ENCODE results near the gene RFX2.

Gene RFX2

DNA sequence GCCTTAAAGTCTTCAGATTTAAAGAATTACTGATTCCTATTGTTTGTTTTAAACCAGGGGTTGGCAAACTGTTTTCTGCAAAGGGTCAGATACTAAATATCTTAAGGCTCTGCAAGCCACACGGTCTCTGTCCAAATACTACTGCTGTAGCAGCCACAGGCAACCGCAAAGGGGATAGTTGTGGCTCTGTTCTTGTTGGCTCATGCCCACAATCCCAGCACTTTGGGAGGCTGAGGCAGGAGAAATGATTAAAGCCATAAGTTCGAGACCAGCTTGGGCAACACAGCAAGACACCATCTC, 154.7 kb downstream of the RFX2 start:
- DNase-seq (ENCODE audit: low read depth): peak; percentile 82

DNA sequence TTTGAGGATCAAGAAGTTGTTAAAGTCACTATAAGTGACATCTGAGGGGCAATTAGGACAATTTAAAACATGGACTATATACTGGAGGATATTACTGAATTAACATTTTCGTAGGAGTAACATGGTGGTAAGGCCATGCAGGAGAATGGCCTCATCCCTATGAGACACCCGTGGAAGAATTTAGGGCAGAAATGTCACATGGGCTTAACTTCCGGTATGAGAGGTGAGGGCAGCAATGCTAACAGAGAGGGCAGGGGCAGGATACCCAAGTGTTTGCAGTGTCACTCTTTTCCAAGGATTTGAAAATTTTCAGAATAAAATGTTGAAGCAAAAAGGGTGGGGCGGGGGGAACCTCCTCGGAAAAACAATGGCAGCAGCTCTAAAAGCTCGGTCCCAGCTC, 156.0 kb downstream of the RFX2 start:
- peak; percentile 21 for DNase-seq (ENCODE audit: low read depth)

DNA sequence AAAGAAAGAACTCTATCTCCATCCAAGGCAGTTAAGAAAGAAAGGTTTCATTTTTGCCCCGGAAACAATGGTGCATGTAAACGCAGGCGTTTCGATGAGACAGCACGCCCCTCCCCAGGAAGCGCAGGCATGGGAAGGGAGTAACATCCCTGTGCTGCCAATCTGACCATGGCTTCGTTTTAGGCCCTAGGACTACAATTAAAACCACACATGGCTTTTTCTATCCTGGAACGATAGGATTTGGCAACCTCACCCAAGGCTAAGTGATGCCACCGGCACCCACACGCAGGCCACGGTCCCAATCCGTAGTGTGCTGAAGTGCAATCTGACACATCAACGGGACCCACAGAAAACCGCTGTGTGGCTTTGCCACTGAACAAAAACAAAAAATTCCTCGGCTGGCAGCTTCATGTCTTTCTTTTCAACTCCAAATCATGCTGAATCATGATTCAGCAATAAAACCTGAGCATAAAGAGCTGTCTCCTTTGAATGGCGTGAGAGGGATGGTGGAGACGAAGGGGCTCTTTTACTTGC, 156.6 kb downstream of the RFX2 start:
- DNase-seq (ENCODE audit: low read depth): peak; percentile 78

DNA sequence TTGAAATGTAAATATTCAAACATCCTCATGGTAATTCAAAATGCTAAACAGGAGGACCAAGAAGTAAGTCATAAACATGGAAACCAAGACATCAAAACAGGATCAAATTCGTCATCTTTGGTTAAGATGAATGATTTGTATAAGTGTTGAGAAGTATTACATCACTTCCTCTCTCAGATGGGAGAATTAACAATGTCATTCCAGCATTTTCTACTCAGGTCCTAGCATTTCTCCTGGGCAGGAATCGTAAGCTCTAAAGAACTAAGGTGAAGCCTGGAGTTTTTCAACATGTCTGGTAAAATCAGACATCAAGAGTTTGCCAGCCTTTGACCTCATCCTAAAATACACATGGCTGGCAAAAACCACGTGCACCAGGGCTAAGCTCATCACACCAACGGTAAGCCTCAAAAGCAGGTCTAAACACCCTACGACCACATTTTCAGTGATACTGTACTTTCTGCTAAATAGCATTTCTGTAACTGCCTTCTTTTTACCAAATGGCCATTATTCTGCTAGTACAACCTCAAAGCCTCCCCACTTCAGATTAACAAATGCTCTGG, 157.2 kb downstream of the RFX2 start:
- peak; percentile 61 for DNase-seq (ENCODE audit: low read depth)

DNA sequence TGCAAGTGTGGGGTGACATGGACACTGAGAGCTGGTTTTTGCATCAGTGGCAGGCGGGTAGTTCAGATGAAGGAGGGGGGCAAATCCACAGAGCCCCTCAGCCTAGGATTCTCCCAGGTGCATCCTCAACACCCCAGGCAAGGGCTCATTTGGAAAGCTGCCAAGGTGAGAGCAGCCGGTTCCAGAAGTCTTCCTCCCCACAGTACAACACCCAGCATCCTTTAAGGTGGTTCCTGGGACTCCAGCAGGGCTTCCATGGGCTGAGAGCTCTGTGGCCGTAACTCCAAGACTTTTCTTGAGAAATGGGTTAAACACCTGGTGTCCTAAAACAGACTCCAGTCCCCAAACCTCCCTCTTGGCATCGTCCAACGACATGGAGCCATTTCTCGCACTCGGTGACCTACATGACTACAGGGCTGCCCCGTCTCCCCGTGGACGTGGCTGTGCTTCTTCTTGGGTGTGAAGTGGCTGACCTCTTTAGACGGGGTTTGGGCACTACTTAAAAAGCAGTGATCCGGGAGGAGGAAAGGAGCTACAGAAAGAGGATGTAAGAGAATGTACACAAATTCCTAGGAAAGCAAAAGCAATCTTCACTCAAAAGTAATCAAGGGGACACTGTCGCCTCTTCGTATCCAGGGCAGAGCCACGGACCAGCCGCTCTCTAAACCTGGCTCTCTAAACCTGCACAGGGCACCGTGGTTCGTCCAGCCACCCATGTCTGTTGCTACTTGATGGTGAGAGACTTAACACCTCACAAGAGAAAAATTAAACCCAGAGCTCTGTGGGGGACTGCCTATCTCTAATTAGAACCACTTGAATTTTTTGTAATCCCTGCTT, 157.9 kb downstream of the RFX2 start:
- DNase-seq (ENCODE audit: low read depth): no peak

DNA sequence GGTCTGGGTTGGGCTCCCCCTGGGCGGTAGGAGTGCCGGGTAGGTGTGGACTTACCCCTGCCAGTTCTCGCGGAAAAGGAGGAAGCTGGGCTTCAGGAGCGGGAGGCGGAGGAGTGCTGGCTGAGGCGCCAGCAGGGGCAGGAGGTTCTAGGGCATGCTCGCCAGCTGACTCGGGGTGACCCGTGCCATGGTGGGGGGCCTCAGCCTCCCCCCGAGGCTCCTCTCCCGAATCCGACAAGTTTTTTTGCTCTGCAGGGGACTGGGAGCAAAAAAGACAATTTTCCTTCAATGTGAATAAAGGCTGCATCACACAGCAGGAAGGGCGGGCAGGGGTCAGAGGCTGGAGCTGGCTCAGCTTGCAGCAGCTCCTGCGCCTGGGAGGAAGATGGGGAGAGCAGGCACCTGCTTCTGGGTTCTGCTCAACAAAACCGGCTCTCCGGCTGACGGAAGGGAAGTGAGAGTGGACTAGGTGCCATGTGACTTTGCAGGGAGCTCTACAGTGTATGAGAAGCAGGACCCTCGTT, 158.9 kb downstream of the RFX2 start:
- no peak for DNase-seq (ENCODE audit: low read depth)

DNA sequence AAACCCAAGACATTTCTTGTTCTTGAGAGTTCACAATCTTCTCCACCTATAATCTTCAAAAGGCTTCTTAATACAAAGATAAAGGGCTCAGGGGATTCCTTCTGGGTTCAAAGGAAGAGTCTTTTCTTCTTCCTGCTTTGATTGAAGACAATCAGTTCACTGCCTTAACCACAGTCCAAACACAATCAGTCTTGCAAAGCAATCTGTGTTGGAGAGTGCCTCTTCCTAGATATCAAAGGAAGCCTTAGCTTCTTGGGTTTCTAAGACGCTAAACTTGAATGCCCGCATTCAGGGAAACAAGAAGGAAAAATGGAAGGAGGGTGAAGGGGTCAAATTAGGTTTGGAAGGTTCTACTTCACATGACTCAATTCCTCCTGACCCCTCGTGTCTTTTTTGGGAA, 159.6 kb downstream of the RFX2 start:
- DNase-seq (ENCODE audit: low read depth): no peak

DNA sequence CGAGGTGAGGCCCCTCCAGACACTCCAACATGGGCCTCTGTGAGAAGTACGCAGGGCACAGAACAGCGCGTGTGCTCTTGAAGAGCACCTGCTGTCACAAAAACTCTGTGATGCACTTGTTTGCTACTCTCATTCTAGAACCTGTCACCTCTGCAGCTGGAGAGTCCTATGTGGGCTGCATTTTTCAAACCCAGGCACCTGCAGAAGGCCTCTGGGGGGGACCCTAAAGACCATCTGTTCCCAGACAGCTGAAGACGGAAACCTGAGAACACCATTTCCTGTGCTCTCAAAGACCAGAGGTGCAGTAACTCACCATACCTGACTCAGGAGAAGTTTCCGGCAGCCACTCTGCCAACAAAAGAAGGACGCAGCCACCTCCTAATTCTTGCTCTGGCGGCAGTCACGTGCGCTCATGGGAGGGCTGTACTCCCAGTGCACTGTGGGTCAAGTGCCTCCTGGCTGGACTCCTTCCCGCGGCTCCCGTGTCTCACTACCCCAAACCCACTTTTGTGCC, 160.5 kb downstream of the RFX2 start:
- DNase-seq (ENCODE audit: low read depth): no peak

DNA sequence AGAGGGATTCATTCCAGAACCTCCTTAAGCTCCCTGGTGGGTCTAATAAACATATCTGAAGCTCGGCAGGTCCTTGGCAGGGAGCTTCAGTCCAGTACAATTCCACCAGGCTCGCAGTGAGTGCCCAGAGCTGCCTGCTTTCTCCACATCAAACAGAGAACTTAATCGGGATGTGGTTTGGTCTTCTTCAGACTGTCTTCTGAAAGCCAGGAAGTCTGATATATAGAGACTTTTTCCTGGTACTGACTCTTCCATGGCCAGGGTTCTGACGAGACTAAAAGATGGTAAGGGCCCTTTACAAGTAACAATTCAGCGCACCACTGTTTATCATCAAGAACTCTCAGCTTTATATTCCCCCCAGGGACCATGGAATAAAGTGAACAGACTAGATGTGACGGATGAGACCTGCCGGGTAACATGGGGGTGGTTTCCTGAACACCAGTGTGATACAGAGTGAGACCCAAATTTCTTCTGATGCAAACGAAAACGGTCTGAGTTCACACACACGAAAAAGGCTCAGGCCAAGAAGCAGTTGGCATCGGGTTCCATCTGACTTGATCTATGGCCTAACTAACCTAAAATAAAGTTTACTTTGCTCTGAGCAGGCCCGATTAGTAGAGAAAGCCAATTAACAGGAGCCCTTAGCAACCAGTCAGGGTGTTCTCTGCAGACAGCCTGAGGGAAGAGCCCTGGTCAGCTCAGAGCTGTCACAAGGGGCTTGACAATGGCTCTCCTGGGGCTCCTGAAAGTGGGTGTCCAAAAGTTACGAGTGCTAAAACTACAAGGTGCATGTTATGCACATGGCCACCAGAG, 161.3 kb downstream of the RFX2 start:
- DNase-seq (ENCODE audit: low read depth): no peak

DNA sequence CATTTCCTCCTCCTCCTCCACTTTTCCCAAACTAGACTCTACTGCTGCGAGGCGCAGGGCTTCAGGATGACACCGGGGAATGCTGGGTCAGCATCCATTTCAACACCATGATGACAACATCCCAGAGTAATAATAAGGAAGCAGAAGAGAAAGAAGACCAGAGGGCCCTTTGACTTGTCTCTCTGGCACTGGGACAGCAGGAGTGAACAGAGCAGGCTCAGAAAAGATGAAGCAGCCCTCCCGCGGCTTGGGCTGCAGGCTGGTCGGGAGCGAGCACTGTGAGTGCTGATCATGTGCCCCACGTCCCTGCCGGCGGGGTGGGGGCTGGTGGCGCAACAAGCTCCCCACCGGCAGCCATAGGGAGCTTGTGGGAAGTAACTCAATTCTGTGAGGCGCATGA, 162.9 kb downstream of the RFX2 start:
- DNase-seq (ENCODE audit: low read depth): peak; percentile 66

DNA sequence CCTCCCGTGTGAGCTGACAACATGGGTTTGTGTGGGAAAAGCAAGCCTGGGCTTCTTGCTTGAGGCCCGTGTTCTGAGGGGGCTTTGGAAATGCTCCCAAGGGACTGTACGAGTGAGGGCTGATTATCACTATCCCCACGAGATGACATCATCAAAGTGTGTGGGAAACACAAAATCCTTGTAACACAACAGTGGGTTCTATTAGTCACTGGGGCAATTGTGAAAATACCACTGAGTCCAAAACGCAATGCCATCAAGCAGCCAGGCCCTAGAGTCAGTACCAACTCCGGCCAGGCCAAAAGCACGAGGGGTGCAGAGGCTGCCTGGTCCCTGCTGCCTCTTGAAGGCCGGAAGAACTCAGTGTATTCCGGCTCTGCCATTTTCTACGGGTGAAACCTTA, 166.7 kb downstream of the RFX2 start:
- peak; percentile 20 for DNase-seq (ENCODE audit: low read depth)

All from fibroblast of gingiva (primary cell).